Endothelial cell of umbilical vein (primary cell): ENCODE data around the gene FBXL19. TPM values are rescaled to one million over a fixed set of nuclear protein-coding genes. Genes with fewer than 3 reads are reported as not detected.

Experiments used
- BruUV-seq: library from RNA; stranded (reverse); fragments of 400-500 nt; replicated peaks from 2 replicates; lab custom pipeline; 2021; lab: Mats Ljungman, UMichigan
- CTCF ChIA-PET: fragments of 300-600, 350-600 bp; sonication (Branson Sonifier 250); formaldehyde crosslinking; loops from one replicate; lab custom pipeline; 2021; ENCODE audit warnings: antibody characterized with exemption, inconsistent platforms; lab: Charles Lee
- POLR2A ChIA-PET: fragments of 300-600, 350-600 bp; sonication (Branson Sonifier 250); formaldehyde crosslinking; loops from one replicate; lab custom pipeline; 2021; ENCODE audit warnings: antibody characterized with exemption, inconsistent platforms; lab: Charles Lee
- DNase-seq: peaks from one replicate; pipeline ENCODE4 v3.0.0-alpha.2; 2011; ENCODE audit warnings: low read depth, low spot score
- FAIRE-seq: peaks from 2 replicates; lab custom pipeline; 2011; peaks lifted over from hg19 to GRCh38; lab: Jason Lieb, UNC
- H2AFZ ChIP-seq: 2 replicates; pipeline ENCODE4 v1.6.0; 2012; ENCODE audit warnings: low read depth, low read length, control low read depth, inconsistent platforms
- H3K27ac ChIP-seq: 2 replicates; pipeline ENCODE4 v1.5.1; 2011; ENCODE audit warnings: low read depth, mild to moderate bottlenecking, control low read depth, low read length, moderate library complexity; ENCODE audit not compliant: insufficient read depth
- H3K27me3 ChIP-seq, 2 experiments: 2 replicates each; pipeline versions ENCODE4 v1.6.0 to v1.6.1; 2011; ENCODE audit warnings: low read length in 2 of 2, mixed read lengths in 1 of 2; ENCODE audit not compliant: control insufficient read depth in 2 of 2, insufficient read depth in 2 of 2
- H3K36me3 ChIP-seq, 2 experiments: 2 replicates in 1 of 2; 3 replicates in 1 of 2; pipeline ENCODE4 v1.5.1; 2011; ENCODE audit warnings: low read length in 2 of 2, mild to moderate bottlenecking in 1 of 2, moderate library complexity in 1 of 2; ENCODE audit not compliant: control insufficient read depth in 2 of 2, insufficient read depth in 2 of 2; ENCODE audit errors: extremely low read depth in 1 of 2
- H3K4me1 ChIP-seq: 3 replicates; pipeline ENCODE4 v1.5.1; 2011; ENCODE audit warnings: mild to moderate bottlenecking, low read length; ENCODE audit not compliant: control insufficient read depth, insufficient read depth; ENCODE audit errors: extremely low read depth
- H3K4me2 ChIP-seq: 2 replicates; pipeline ENCODE4 v1.6.1; 2011; ENCODE audit warnings: low read length, control low read depth, mixed read lengths; ENCODE audit not compliant: insufficient read depth
- H3K4me3 ChIP-seq, 3 experiments: fragments of 200-600 bp in 1 of 3; sonication (generic), shearing (Covaris generic) in 1 of 3; replicated peaks in 1 of 3; 2 replicates each; pipeline ENCODE4 v1.5.1; 2011 to 2016; ENCODE audit warnings: control low read depth in 3 of 3, low read length in 3 of 3, mild to moderate bottlenecking in 2 of 3, inconsistent platforms in 1 of 3, low read depth in 1 of 3, moderate library complexity in 1 of 3; ENCODE audit not compliant: insufficient read depth in 1 of 3
- H3K79me2 ChIP-seq: 2 replicates; pipeline ENCODE4 v1.6.0; 2012; ENCODE audit warnings: low read length, inconsistent platforms; ENCODE audit not compliant: control insufficient read depth, insufficient read depth
- H3K9ac ChIP-seq: replicated peaks from 2 replicates; pipeline ENCODE3; 2011; ENCODE audit warnings: low read length, control low read depth; ENCODE audit not compliant: insufficient read depth; ENCODE audit errors: extremely low read depth
- H3K9me1 ChIP-seq: replicated peaks from 3 replicates; pipeline ENCODE4 v1.6.0; 2011; ENCODE audit warnings: mild to moderate bottlenecking, low read length; ENCODE audit not compliant: control insufficient read depth, insufficient read depth; ENCODE audit errors: extremely low read depth
- H3K9me3 ChIP-seq: replicated peaks from 2 replicates; pipeline ENCODE4 v1.5.1; 2012; ENCODE audit warnings: low read length, inconsistent platforms; ENCODE audit not compliant: control insufficient read depth, insufficient read depth
- H4K20me1 ChIP-seq: replicated peaks from 2 replicates; pipeline ENCODE3; 2011; ENCODE audit warnings: mild to moderate bottlenecking, low read length; ENCODE audit not compliant: control insufficient read depth, insufficient read depth; ENCODE audit errors: extremely low read depth
- CTCF ChIP-seq, 2 donors: IDR thresholded peaks; 1 replicate in 1 of 2; 2 replicates in 1 of 2; pipeline ENCODE4 v1.5.1; 2011; ENCODE audit warnings: low read length in 2 of 2, mild to moderate bottlenecking in 2 of 2, moderate library complexity in 2 of 2, control low read depth in 1 of 2, inconsistent platforms in 1 of 2, low read depth in 1 of 2; ENCODE audit not compliant: insufficient read depth in 1 of 2; ENCODE audit errors: extremely low read depth in 1 of 2
- EZH2 ChIP-seq: IDR thresholded peaks from 2 replicates; pipeline ENCODE4 v1.6.1; 2012; ENCODE audit warnings: borderline replicate concordance, low read depth, mild to moderate bottlenecking, moderate library complexity, low read length, inconsistent platforms; ENCODE audit not compliant: severe bottlenecking
- FOS ChIP-seq: IDR thresholded peaks from 2 replicates; pipeline ENCODE4 v1.6.1; 2011; ENCODE audit warnings: mild to moderate bottlenecking, low read length, moderate library complexity, borderline replicate concordance; ENCODE audit not compliant: insufficient read depth
- GATA2 ChIP-seq: IDR thresholded peaks from 2 replicates; pipeline ENCODE4 v1.7.0; 2011; ENCODE audit warnings: low read depth, mild to moderate bottlenecking, moderate library complexity, mixed read lengths, low read length; ENCODE audit not compliant: insufficient read length, insufficient read depth
- JUN ChIP-seq: IDR thresholded peaks from 2 replicates; pipeline ENCODE4 v1.6.1; 2011; ENCODE audit warnings: borderline replicate concordance, low read depth; ENCODE audit not compliant: insufficient read length, insufficient read depth
- MYC ChIP-seq: IDR thresholded peaks from one replicate; pipeline ENCODE4 v1.6.1; 2011; ENCODE audit warnings: mild to moderate bottlenecking, low read depth, low read length
- POLR2A ChIP-seq: IDR thresholded peaks from 2 replicates; pipeline ENCODE4 v1.6.1; 2012; ENCODE audit warnings: low read depth, mild to moderate bottlenecking, control low read depth, low read length
- POLR2AphosphoS5 ChIP-seq: IDR thresholded peaks from 2 replicates; pipeline ENCODE4 v1.6.1; 2012; ENCODE audit warnings: low read depth, mild to moderate bottlenecking, control low read depth, low read length, moderate library complexity; ENCODE audit not compliant: insufficient read depth
- dilution Hi-C: fragments of 300-500 bp; cut with MboI; formaldehyde crosslinking; loops from one replicate; pipeline ENCODE4 v1.15.0; 2019; ENCODE audit warnings: low sequenced_read_pairs; ENCODE audit not compliant: extremely low pct_ligation_motif_present
- intact Hi-C: fragments of 100-400 bp; cut with micrococcal nuclease; formaldehyde crosslinking; loops from one replicate; pipeline ENCODE4 v1.10.0; 2022
- polyA plus RNA-seq, 4 experiments: library from polyadenylated mRNA; depleted of rRNA in 3 of 4; stranded (reverse) in 3 of 4; unstranded in 1 of 4; fragments of >200 nt; gene quantifications; 2 replicates each; pipeline versions ENCODE4 v1.2.1 to v1.2.3, GENCODE V29; 2011 to 2012; ENCODE audit warnings: missing spikeins in 1 of 4
- total RNA-seq: library from RNA; stranded (reverse); gene quantifications from 2 replicates; pipeline ENCODE4 v1.2.3, GENCODE V29; 2021
- TF ChIP-seq, protein P1 (sequence below): IDR thresholded peaks from 2 replicates; pipeline ENCODE4 v1.6.1; 2011; ENCODE audit not compliant: insufficient read depth, insufficient read length

The FBXL19 gene
- total and polyA plus RNA-seq, 2 donors (not counting 3 experiments of a cell fraction or from before 2014, with no cell fraction given): 22.1 to 38.0 TPM

- H2AFZ ChIP-seq: no peak overlapping the region
Measured at GRCh38 chr16:30949650-30950515, 26.5 kb downstream of the FBXL19 start.

More at GRCh38 chr16:30949650-30950515, 26.5 kb downstream of the FBXL19 start:
- ChIA-PET CTCF (interaction anchor here (0.9 to 1.5 kb wide), 3 partner anchors 10 to 105 kb away, joined by 3 to 4 read pairs (median 3); partner anchors contain the start of gene HSD3B7), POLR2A (interaction anchor here (0.6 kb wide), 1 partner anchor 207 kb away, joined by 3 read pairs; no protein-coding TSS in a partner anchor)
- TF ChIP-seq, protein P1, sequence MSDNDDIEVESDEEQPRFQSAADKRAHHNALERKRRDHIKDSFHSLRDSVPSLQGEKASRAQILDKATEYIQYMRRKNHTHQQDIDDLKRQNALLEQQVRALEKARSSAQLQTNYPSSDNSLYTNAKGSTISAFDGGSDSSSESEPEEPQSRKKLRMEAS: no peak
- peak in 1 of 2 donors; percentile 3 for TF ChIP-seq CTCF (IDR thresholded peaks at IDR 0.05; ENCODE audit: extremely low read depth in 1 of 2, insufficient read depth in 1 of 2, low read depth in 1 of 2, low read length in 2 of 2)
- no peak for TF ChIP-seq JUN
- no peak for TF ChIP-seq MYC
- no peak for TF ChIP-seq EZH2
- TF ChIP-seq FOS: no peak
- TF ChIP-seq POLR2A: peak; percentile 23
- TF ChIP-seq GATA2: peak; percentile 92
- peak; percentile 25 for TF ChIP-seq POLR2AphosphoS5
- BruUV-seq: TSS peak; percentile 66
- peak; percentile 50 for DNase-seq
- Histone ChIP-seq H3K9me1 (no peaks in the 10 kb centered on the region), H4K20me1 (no peaks in the 10 kb centered on the region), H3K36me3 (peaks cover 0 to 5% of the 10 kb centered on the region in 2 experiments), H3K27me3 (no peaks in the 10 kb centered on the region), H3K27ac (no peak overlapping the region), H3K79me2 (no peaks in the 10 kb centered on the region), H3K9ac (peak overlapping the region; percentile 58), H3K9me3 (no peaks in the 10 kb centered on the region), H3K4me3 (peak overlapping the region; percentile 58 to 73 (median 72)), H3K4me2 (peak overlapping the region; percentile 71), H3K4me1 (peaks cover 18% of the 10 kb centered on the region)
- FAIRE-seq: peak; percentile 92
- dilution Hi-C loops (no loop called here), intact Hi-C loops (loop anchor here (1.0 kb wide), 1 partner anchor 7 kb away; the partner anchor contains the start of gene SETD1A)
